GM19455 (cell line): Measurements from ENCODE around the gene PDE8A.

Experiments
- ATAC-seq: cut with Tn5 transposase; IDR thresholded peaks from one replicate; pipeline ENCODE4 v1.9.1; 2021; ENCODE audit not compliant: unreplicated experiment

PDE8A gene

GRCh38 chr15:85029221-85029620 is 47.6 kb downstream of the PDE8A start:
- no peak for ATAC-seq

- no peak for ATAC-seq
These were observed 48.8 kb downstream of the PDE8A start for GRCh38 chr15:85030301-85030929.

- ATAC-seq: no peak
These were observed 49.7 kb downstream of the PDE8A start for GRCh38 chr15:85031086-85031943.

- ATAC-seq: no peak
These were observed 50.4 kb downstream of the PDE8A start for GRCh38 chr15:85031944-85032558.

GRCh38 chr15:85033148-85033547 is 51.5 kb downstream of the PDE8A start:
- no peak for ATAC-seq

- ATAC-seq: no peak
These were observed 52.6 kb downstream of the PDE8A start for GRCh38 chr15:85034276-85034675.

- no peak for ATAC-seq
These were observed 54.3 kb downstream of the PDE8A start for GRCh38 chr15:85035980-85036379.

GRCh38 chr15:85036716-85037115 is 55.1 kb downstream of the PDE8A start:
- no peak for ATAC-seq

GRCh38 chr15:85037641-85038040 is 56.0 kb downstream of the PDE8A start:
- no peak for ATAC-seq

GRCh38 chr15:85041230-85041629 is 59.6 kb downstream of the PDE8A start:
- no peak for ATAC-seq

- ATAC-seq: no peak
These were observed 62.7 kb downstream of the PDE8A start for GRCh38 chr15:85044251-85044853.

- no peak for ATAC-seq
These were observed 63.2 kb downstream of the PDE8A start for GRCh38 chr15:85044894-85045293.

GRCh38 chr15:85045615-85046014 is 64.0 kb downstream of the PDE8A start:
- ATAC-seq: no peak

GRCh38 chr15:85047271-85047948 is 65.8 kb downstream of the PDE8A start:
- no peak for ATAC-seq

- ATAC-seq: no peak
These were observed 66.8 kb downstream of the PDE8A start for GRCh38 chr15:85048430-85048829.

GRCh38 chr15:85049805-85050204 is 68.1 kb downstream of the PDE8A start:
- ATAC-seq: no peak

- no peak for ATAC-seq
These were observed 78.1 kb downstream of the PDE8A start for GRCh38 chr15:85059734-85060133.

GRCh38 chr15:85062560-85062959 is 80.9 kb downstream of the PDE8A start:
- no peak for ATAC-seq

- no peak for ATAC-seq
These were observed 81.4 kb downstream of the PDE8A start for GRCh38 chr15:85063088-85063487.

- no peak for ATAC-seq
These were observed 81.9 kb downstream of the PDE8A start for GRCh38 chr15:85063522-85064079.

GRCh38 chr15:85064710-85065109 is 83.1 kb downstream of the PDE8A start:
- no peak for ATAC-seq
